ENCODE measurements around the gene HOXB1.
"Not testable (repeated sequence)": the region's sequence is repeated elsewhere in the genome, so short reads cannot be mapped to it uniquely, and the experiment has no call there.

The HOXB1 gene

GRCh38 chr17:48544349-48545021 lies 13.7 kb upstream of the HOXB1 start:
- in situ Hi-C loops (cut with MboI; ENCODE audit: low sequenced_read_pairs), result no loop called here

GRCh38 chr17:48543854-48544348 lies 13.1 kb upstream of the HOXB1 start:
- in situ Hi-C loops (cut with MboI; ENCODE audit: low sequenced_read_pairs), result no loop called here

- in situ Hi-C loops (cut with MboI; ENCODE audit: low sequenced_read_pairs), result no loop called here
Observed at GRCh38 chr17:48543107-48543853, 12.5 kb upstream of the HOXB1 start.

- in situ Hi-C loops (cut with MboI; ENCODE audit: low sequenced_read_pairs), result no loop called here
Observed at GRCh38 chr17:48542698-48543106, 11.9 kb upstream of the HOXB1 start.

GRCh38 chr17:48542114-48542656 lies 11.4 kb upstream of the HOXB1 start:
- in situ Hi-C loops (cut with MboI; ENCODE audit: low sequenced_read_pairs), result no loop called here

GRCh38 chr17:48541577-48542113 lies 10.8 kb upstream of the HOXB1 start:
- in situ Hi-C loops (cut with MboI; ENCODE audit: low sequenced_read_pairs), result no loop called here

- in situ Hi-C loops (cut with MboI; ENCODE audit: low sequenced_read_pairs), result no loop called here
Observed at GRCh38 chr17:48541036-48541576, 10.3 kb upstream of the HOXB1 start.

- in situ Hi-C loops (cut with MboI; ENCODE audit: low sequenced_read_pairs), result no loop called here
Observed at GRCh38 chr17:48540213-48540612, 9.4 kb upstream of the HOXB1 start.

GRCh38 chr17:48539177-48539576 lies 8.4 kb upstream of the HOXB1 start:
- in situ Hi-C loops (cut with MboI; ENCODE audit: low sequenced_read_pairs), result no loop called here

GRCh38 chr17:48537316-48537715 lies 6.5 kb upstream of the HOXB1 start:
- in situ Hi-C loops (cut with MboI; ENCODE audit: low sequenced_read_pairs), result no loop called here

GRCh38 chr17:48535793-48536559 lies 5.2 kb upstream of the HOXB1 start:
- in situ Hi-C loops (cut with MboI; ENCODE audit: low sequenced_read_pairs), result not testable (repeated sequence)

GRCh38 chr17:48532261-48532660 lies 1.4 kb upstream of the HOXB1 start:
- in situ Hi-C loops (cut with MboI; ENCODE audit: low sequenced_read_pairs), result no loop called here

- in situ Hi-C loops (cut with MboI; ENCODE audit: low sequenced_read_pairs), result no loop called here
Observed at GRCh38 chr17:48530208-48530886, 464 bp downstream of the HOXB1 start.

GRCh38 chr17:48529683-48530009 lies 1.2 kb downstream of the HOXB1 start:
- in situ Hi-C loops (cut with MboI; ENCODE audit: low sequenced_read_pairs), result no loop called here

- in situ Hi-C loops (cut with MboI; ENCODE audit: low sequenced_read_pairs), result no loop called here
Observed at GRCh38 chr17:48528936-48529682, 1.7 kb downstream of the HOXB1 start.

- in situ Hi-C loops (cut with MboI; ENCODE audit: low sequenced_read_pairs), result no loop called here
Observed at GRCh38 chr17:48528153-48528935, 2.5 kb downstream of the HOXB1 start.

GRCh38 chr17:48527547-48527932 lies 3.3 kb downstream of the HOXB1 start:
- in situ Hi-C loops (cut with MboI; ENCODE audit: low sequenced_read_pairs), result no loop called here

GRCh38 chr17:48526608-48527546 lies 3.9 kb downstream of the HOXB1 start:
- in situ Hi-C loops (cut with MboI; ENCODE audit: low sequenced_read_pairs), result no loop called here
